Tibial nerve (tissue), 3 donors: ENCODE results near the gene EYS.

Experiments
- EP300 ChIP-seq, 2 donors: sonication (generic); formaldehyde crosslinking; IDR thresholded peaks; one replicate each; pipeline ENCODE4 v1.6.1; 2017; ENCODE audit warnings: antibody characterized with exemption in 2 of 2, mild to moderate bottlenecking in 1 of 2
- POLR2A ChIP-seq, 2 donors: fragments of 450-650 bp; IDR thresholded peaks; one replicate each; pipeline ENCODE4 v1.6.1; 2017; ENCODE audit warnings: antibody characterized with exemption in 2 of 2, mild to moderate bottlenecking in 2 of 2, moderate library complexity in 2 of 2

DNA sequence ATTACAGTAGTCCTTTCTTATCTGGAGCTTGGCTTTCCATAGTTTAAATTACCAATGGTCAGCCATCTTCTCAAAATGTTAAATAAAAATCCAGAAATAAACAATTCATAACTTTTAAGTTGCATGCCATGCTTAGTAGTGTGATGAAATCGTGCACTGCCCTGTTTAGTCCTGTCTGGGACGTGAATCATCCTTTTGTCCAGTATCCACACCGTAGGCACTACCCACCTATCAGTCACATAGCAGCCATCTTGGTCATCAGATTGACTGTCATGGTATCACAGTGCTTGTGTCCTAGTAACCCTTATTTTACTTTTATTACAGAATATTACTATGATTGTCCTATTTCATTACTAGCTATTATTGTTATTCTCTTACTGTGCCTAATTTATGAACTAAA lies 924.1 kb downstream of the EYS start:
- TF ChIP-seq POLR2A (IDR thresholded peaks at IDR 0.05), result no peak
- no peak for TF ChIP-seq EP300 (IDR thresholded peaks at IDR 0.05)
